Ishikawa (cell line): Measurements from ENCODE around the gene RAPGEF5.

Experiments
- EGR1 ChIP-seq: IDR thresholded peaks from 2 replicates; pipeline ENCODE4 v1.6.1; 2012
- REST ChIP-seq: IDR thresholded peaks from 2 replicates; pipeline ENCODE4 v1.6.1; 2012; ENCODE audit warnings: low read depth, mild to moderate bottlenecking
- TAF1 ChIP-seq: IDR thresholded peaks from 2 replicates; pipeline ENCODE4 v1.6.1; 2012; ENCODE audit warnings: low read depth, mild to moderate bottlenecking

GRCh38 chr7:22281481-22281880 is 75.5 kb downstream of the RAPGEF5 start:
- TF ChIP-seq TAF1 (no peak), REST (no peak), EGR1 (no peak)
